ENCODE measurements around the gene ID1.
"Not testable (repeated sequence)": the region's sequence is repeated elsewhere in the genome, so short reads cannot be mapped to it uniquely, and the experiment has no call there.

ID1 gene

GRCh38 chr20:31572042-31572700 lies 32.9 kb upstream of the ID1 start:
- peak overlapping the region; percentile 41; the same call in 1 of the 2 replicates for H3K4me3 ChIP-seq (ENCODE audit: low read depth, low read length)
- POLR2A ChIA-PET: interaction anchor here (0.8 to 4.4 kb wide), 8 partner anchors 12 to 40 kb away, joined by 3 to 51 read pairs (median 10); partner anchors contain the start of gene ID1
- no peak for DNase-seq (ENCODE audit: low read depth, low spot score)
- CTCF ChIA-PET: interaction anchor here (1.5 to 30.9 kb wide), 4 partner anchors 12 to 37 kb away, joined by 3 to 1856 read pairs (median 122); partner anchors contain the start of gene ID1
- no peak for TF ChIP-seq CTCF (IDR thresholded peaks at IDR 0.05; ENCODE audit: insufficient read depth, low read length, missing control alignments)

- peak; percentile 89 for DNase-seq (ENCODE audit: low read depth, low spot score)
- peak overlapping the region; percentile 62 for H3K4me3 ChIP-seq (ENCODE audit: low read depth, low read length)
- TF ChIP-seq CTCF (IDR thresholded peaks at IDR 0.05; ENCODE audit: insufficient read depth, low read length, missing control alignments): no peak
- POLR2A ChIA-PET: interaction anchor here (0.6 to 4.4 kb wide), 12 partner anchors 12 to 39 kb away, joined by 3 to 51 read pairs (median 5); partner anchors contain the start of gene ID1
- CTCF ChIA-PET: interaction anchor here (0.6 to 30.9 kb wide), 6 partner anchors 13 to 151 kb away, joined by 3 to 1856 read pairs (median 4); partner anchors contain the start of gene ID1
Measured at GRCh38 chr20:31572701-31573554, 32.2 kb upstream of the ID1 start.

- DNase-seq (ENCODE audit: low read depth, low spot score): no peak
- no peak for TF ChIP-seq CTCF (IDR thresholded peaks at IDR 0.05; ENCODE audit: insufficient read depth, low read length, missing control alignments)
- H3K4me3 ChIP-seq (ENCODE audit: low read depth, low read length): peak overlapping the region; percentile 62
- ChIA-PET CTCF (interaction anchor here (0.9 to 30.9 kb wide), 6 partner anchors 14 to 51 kb away, joined by 3 to 1856 read pairs (median 5); partner anchors contain the start of gene ID1), POLR2A (interaction anchor here (0.6 to 4.4 kb wide), 11 partner anchors 11 to 39 kb away, joined by 3 to 51 read pairs (median 5); partner anchors contain the start of gene ID1)
Measured at GRCh38 chr20:31573555-31574321, 31.4 kb upstream of the ID1 start.

- DNase-seq (ENCODE audit: low read depth, low spot score); H3K4me3 ChIP-seq (ENCODE audit: low read depth, low read length): not testable (repeated sequence)
- ChIA-PET CTCF (interaction anchor here (0.7 to 30.9 kb wide), 4 partner anchors 12 to 52 kb away, joined by 3 to 1856 read pairs (median 6); partner anchors contain the start of gene ID1), POLR2A (interaction anchor here (1.0 kb wide), 1 partner anchor 30 kb away, joined by 5 read pairs; the partner anchor contains the start of gene ID1)
Measured at GRCh38 chr20:31574986-31575385, 30.1 kb upstream of the ID1 start.

- no peak for TF ChIP-seq CTCF (IDR thresholded peaks at IDR 0.05; ENCODE audit: insufficient read depth, low read length, missing control alignments)
- ChIA-PET CTCF (interaction anchor here (1.3 to 30.9 kb wide), 6 partner anchors 9 to 33 kb away, joined by 4 to 1856 read pairs (median 7); partner anchors contain the start of gene ID1), POLR2A (interaction anchor here (1.6 kb wide), 1 partner anchor 29 kb away, joined by 5 read pairs; the partner anchor contains the start of gene ID1)
- DNase-seq (ENCODE audit: low read depth, low spot score): no peak
- H3K4me3 ChIP-seq (ENCODE audit: low read depth, low read length): no peak overlapping the region
Measured at GRCh38 chr20:31576751-31577150, 28.3 kb upstream of the ID1 start.

GRCh38 chr20:31577194-31577593 lies 27.9 kb upstream of the ID1 start:
- no peak overlapping the region for H3K4me3 ChIP-seq (ENCODE audit: low read depth, low read length)
- CTCF ChIA-PET: interaction anchor here (1.4 to 30.9 kb wide), 5 partner anchors 9 to 32 kb away, joined by 4 to 1856 read pairs (median 7); partner anchors contain the start of gene ID1
- no peak for TF ChIP-seq CTCF (IDR thresholded peaks at IDR 0.05; ENCODE audit: insufficient read depth, low read length, missing control alignments)
- no peak for DNase-seq (ENCODE audit: low read depth, low spot score)
- POLR2A ChIA-PET: interaction anchor here (0.9 kb wide), 1 partner anchor 146 kb away, joined by 3 read pairs; the partner anchor contains the start of gene BCL2L1
